HG02884 (cell line): ENCODE data around the gene JAML.

Experiments
- ATAC-seq: cut with Tn5 transposase; IDR thresholded peaks from one replicate; pipeline ENCODE4 v1.9.1; 2021; ENCODE audit warnings: mild to moderate bottlenecking, moderate library complexity; ENCODE audit not compliant: unreplicated experiment

JAML gene

DNA sequence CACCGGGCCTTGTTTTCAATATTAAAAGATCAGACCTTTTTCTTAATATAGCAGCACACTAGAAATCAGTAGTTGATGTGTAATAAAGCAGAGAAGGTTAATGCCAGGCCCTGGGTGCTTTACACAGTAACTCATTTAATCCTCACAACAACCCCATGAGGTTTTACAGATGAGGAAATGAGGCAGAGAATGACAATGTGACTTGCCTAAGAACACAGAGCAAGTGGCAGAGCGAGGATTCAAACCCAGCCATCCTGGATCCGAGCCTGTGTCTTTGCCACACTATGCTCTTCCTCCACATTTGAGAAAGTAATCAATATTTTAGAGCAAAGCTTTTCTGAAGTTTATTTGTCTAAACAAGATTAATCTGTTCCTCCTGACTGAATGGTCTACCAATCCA, 7.2 kb downstream of the JAML start:
- ATAC-seq: no peak

DNA sequence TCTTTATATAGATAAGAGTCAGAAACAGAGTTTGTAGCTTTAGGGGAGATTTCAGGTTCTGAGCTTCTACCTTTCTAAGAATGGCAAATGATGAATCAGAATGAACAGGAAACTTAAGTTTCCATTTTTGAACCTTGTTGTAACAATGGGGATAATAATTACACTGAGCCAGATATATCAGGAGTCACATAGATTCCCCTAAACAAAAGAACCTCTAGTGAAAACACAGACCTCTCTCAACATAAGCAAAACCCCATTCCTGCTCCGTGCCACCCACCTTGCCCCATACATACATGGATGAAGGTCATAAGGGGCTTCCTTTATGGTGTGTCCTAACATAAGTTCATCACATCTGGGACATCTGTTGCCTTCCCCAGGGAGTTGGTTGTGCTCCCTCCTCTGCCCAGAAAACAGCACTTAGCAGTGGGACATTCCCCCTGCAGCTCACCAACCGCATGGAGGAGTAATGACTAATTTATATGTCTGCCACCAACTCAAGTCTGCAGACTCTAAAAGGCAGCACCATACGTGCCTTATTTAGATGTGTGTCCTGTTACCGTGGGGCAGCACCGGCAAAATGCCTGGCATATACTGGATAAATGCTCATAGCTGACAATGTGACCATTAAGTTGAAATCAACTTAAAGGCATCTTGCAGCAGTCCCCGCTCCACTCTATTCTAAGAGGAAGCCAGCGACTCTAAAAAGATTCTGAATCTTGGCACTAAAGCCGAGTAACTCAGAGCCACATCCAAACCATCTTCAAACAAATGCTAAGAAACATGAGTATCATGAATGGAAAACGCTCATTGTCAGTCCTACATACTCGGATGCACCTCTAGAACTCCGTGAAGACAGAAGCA, 8.0 kb downstream of the JAML start:
- no peak for ATAC-seq

DNA sequence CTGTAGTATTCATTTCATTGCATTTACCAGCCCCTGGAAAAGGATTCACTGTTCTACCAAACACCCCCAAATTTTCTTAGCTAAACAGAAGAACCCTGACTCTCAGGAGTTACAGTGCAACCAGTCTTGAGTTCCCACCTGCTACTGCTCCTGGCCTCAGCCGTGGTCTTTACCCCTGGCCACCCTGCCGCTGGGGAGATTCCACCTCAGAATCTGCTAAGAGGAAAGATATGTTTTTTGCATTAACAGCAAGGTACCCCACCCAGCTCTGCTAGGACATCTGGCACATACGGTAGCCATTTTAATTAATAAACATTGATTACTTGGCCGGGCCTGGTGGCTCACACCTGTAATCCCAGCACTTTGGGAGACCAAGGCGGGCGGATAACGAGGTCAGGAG, 9.0 kb downstream of the JAML start:
- no peak for ATAC-seq

DNA sequence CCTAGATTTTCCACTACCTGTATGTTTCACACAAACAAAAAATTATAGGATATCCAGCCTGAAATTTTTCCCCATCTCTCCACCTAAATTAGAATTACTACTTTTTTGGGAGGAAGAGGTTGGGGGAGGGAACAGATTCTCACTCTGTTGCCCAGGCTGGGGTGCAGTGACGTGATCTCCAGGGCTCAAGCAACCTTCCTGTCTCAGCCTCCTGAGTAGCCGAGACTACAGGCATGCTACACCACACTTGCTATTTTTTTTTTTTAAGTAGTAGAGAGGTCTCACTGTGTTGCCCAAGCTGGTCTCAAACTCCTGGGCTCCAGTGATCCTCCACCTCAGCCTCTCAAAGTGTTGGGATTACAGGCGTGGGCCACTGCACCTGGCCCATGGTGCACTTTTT, 9.5 kb downstream of the JAML start:
- ATAC-seq: no peak

DNA sequence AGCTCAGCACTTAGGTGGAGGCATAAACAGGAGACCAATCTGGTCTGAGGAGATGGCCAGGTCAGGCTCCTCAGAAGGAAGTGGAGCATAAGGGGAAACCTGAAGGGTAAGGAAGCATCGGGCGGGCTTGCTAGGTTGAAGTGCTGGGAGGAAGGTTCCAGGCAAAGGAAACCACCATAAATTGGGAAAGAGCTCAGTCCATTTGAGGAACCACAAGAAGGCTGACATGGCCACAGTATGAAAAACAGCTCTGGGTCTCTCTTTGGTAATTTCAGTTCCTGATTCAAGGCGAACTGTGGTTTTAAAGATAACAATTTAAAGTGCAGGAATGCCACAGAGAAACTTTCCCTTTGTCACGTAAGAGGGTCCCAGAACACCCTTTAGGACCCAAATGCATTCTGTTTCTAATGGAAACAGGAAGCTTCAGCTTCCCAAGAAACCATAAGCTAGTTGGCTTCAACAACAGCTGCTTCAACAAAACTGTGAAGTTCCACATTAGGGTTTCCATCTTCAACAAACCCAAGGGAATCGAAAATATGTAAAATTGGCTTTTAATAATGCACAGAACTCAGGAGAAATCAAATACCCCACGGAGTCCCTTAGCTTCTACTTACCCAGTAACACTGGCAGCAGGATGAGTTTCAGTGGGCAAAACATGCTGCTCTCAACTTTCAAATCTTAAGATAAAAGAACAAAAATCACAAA, 10.4 kb downstream of the JAML start:
- no peak for ATAC-seq

DNA sequence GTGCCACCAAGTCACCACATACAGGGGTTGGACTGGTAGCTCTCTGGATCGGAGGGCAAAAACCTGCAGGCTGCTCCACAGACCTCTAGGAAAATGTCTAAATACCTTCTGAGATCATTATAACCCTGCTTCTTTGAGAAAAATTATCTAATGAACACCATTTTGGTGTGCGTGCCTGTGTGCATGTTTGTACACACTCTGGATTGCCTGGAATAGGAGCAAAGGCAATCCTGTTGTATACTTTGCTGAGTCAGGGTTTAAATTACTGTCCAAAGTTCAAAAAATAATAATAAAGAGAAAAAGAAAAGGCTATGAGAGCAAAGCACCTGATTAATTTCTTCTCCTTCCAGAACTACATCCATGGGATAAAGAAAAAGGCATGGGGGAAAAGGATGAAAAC, 11.0 kb downstream of the JAML start:
- no peak for ATAC-seq

DNA sequence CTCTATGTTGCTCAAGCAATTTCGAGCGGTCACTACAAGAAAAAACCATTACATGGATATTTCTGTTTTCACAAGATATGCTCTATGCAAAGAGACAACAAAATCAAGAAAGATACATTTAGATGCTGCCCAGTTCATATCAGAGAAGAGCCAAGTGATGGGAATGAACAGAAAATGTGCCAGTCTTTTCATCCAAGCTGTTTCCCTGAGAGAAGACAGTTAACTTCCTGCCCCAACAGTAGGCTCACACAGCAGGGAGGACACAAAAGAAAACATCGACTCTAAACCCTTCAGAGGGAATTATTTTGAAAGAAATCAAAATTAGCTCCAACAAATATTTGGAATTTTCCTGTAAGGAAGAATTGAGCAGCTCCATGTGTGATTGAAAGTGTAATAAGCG, 11.6 kb downstream of the JAML start:
- ATAC-seq: no peak

DNA sequence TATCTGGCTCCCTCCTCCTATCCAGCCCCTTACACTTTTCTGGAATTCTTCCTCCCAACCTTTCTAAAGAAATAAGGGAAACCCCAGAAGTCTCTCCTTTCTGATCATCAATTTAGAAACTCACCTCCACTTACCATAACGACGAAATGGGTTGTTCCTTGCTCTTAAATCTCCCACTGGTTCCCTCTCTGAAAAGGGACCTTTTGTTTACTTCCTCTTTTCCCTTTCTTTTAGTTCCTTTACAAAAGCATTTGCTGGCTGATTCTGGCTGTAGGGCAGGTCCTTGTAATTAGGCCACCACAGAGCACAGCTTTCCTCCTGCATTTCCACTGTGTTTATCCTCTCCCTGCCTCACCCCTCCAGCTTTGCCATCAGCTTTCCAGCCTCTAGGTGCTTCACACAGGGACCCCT, 12.0 kb downstream of the JAML start:
- no peak for ATAC-seq

DNA sequence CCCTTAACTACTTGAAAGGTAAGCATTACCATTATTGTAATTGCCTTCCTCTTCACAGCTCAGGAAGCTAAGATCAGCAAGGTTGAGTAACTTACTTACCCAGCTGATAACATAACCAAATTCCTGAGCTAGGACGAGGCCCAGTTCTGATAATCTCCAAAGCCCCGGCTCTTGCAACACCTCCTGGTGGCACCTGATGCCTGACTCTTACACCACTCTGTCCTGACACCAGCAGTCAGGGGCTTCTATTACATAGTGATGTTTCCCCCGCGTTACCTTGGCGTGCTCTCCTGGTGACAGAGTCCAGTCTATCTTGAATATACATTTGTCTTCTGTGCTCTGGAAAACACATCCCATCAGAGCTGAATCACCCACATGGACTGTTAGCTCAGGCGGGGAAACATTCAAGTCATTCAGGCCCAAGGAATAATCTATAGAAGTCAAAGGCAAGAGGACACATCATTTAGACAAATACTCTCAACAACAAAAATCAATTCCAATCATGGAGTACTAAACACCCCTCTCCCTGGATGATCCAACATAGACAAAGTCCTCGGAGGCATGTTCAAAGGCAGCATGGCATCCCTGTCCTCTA, 12.6 kb downstream of the JAML start:
- no peak for ATAC-seq

DNA sequence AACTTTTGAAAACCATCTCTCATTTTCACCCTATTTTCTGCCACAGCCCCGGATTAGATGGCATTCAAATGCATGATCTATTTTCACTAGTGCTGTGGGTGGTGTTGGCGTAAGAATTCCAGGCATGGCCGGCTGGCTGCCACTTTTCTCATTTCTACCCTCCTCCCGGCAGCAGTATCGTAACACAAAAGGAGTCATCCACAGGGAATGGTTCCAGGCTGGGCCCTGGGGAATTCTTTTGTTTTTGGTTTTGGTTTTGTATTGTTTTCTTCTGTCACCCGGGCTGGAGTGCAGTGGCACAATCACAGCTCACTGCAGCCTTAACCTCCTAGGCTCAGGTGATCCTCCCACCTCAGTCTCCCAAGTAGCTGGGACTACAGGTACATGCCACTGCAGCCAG, 13.8 kb downstream of the JAML start:
- ATAC-seq: no peak

DNA sequence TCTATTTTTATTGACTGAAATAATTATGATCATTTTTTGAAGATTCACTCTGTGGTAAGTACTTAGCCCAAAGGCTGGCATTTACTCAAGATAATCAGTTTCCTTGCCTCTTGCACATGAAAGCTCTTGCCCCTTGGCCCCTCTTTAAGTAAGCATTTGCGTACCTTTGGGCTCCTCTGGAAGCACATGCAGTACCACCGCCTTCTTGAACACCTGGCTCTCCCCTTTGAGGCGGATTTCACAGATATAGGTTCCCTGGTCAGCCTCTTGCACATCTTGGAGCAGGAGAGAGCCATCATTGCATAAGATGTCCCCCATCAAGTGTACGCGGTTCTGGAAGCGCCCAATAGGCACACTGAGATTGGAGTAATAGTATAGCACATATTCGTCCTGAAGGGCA, 14.5 kb downstream of the JAML start:
- ATAC-seq: no peak

DNA sequence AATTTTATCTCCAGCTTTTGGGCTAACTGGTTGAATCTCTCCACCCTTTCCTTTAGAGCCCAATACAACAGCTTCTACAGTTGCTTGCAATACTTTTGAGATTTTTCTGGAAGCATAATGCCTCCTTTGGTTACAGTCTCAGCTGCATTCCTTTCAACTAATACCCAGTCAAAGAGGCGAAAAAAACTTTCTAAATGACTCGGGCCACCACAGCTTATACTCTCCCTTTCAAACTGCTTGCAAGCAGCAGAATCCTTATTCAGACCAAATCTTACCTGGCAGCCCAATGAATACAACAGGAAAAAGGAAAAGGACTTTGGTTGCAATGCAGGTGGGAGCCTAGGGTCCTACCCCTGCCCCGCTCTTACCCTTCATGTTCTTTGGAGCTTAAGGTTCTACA, 15.8 kb downstream of the JAML start:
- ATAC-seq: no peak

DNA sequence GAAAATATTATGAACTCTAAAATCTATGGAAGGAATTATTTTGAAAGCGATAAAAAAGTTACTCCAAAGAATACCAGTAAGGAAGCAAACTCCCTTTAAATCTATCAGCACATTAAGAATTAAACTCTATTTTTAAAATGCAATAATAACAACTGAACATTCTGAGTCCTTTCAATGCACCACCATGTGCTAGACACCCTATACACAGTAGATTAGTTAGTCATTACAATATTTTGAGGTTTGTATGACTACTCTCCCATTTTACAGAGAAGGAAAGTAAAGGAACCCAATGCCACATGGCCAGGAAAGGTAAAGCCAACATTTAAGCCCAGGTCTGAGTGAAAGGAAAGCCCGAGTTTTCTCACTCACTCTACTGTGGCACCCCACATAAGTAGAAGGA, 17.7 kb downstream of the JAML start:
- ATAC-seq: no peak

DNA sequence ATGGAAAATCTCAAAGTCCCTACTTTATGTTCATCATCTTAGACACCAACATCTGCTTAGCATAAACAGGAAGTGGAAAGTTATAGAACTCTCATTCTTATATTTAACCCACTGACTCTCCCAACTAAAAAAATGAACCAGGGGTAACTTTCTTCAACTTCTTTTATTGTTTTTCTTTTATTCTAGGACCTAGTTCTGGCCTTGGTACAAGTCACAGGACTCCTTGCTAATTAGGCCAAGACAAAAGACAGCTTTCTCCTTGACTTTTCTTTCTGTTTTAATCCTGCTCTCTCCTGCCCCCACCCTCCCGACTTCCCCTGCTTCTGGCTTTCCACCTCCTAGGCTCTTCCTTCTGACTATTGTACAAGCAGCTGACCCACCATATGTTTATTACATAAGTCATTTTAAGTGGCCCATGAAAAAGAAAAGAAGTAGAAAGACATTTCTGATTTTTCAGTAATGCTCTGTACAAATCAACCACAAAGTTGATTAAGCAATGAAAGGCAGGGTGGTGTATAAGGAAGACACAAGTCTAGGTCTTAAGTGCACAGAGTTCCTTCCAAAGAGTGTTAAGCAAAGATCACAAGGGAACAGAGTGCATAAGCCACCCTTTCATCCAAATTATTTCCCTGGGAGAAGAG, 18.3 kb downstream of the JAML start:
- ATAC-seq: no peak

DNA sequence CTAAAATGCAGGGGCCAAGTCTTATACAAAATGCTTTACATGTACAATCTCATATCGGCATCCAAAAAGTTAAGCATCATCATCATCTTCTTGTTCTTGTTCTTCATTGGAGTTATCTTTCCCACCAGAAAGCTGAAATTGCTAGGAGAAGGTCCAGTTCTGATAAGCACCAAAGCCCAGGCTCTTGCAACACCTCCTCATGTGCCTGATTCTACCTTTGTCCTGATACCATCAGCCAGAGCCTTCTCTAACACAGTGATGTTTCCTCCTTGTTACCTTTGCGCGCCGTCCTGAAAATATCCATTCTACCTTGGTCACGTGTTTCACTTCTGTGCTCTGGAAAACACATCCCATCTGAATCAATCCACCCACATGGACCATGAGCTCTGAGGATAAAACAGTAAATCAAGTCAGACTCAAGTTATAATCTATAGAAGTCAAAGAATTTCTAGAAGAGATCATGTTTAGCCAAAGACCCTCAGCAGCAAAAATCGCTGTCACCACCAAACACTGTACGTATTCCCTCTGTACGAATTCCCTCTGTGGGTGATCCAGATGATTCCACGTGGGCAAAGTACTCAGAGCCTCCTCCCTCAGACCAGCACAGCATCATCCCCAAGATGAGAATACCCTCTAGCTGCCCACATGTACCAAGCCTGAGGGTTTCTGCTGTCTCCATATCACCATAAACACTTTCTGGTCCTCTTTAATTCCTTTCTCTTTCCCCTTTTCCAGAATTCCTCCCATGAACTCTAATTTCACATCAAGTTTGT, 19.0 kb downstream of the JAML start:
- ATAC-seq: no peak

DNA sequence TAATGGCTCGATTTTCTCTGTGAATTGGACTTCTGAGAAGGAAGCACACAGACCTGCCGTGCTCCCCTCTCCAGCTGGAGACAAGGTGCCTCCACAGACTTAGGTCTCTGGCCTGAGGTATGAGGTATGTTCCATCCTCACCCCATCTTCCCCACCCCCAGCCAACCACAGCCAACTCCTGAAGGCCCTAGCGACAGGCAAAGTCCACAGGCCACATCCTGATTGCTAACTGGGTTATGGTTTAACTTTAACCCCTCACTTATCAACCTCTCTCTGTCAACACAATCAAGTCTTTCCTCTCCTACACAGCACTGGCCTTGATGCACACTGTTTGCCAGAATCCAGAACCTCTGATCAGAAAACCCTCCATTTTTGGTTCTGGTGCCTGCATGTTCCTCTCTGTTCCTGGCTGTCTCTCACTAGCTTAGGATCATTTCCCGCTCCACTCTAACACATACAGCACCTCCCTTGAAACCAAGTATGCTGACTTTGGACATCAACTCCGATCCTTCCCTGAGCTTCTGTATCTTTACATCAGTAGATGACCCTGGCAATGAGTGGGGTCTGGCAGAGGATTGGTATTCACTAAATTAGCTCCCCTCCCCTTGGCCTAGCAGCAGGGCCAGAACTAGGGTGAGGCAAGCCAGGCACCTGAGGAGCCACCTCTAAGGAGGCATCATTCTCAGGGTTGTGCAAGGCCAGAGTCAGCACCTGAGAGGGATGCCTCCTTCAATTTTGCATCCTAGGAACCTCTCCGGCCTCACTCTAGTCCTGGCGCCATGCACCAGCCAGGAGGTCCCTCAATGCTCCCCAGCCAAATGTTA, 22.0 kb downstream of the JAML start:
- ATAC-seq: no peak

DNA sequence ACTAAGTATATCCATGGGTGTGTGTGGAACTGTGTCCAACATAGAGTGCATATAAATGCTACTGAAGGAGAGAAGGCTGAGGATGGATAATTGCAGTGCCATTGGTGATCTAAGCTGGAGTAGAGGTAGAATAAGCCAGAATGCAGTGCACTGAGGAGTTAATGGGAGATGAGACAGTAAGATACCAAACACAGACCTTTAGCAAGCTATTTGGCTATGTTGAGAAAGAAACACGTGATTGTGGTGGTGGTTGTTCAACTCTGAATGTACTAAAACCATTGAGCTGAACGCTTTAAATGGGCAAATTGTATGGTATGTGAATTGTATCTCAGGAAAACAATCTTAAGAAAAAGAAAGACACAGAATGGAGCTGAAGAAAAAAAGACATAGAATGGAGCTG, 22.8 kb downstream of the JAML start:
- no peak for ATAC-seq

DNA sequence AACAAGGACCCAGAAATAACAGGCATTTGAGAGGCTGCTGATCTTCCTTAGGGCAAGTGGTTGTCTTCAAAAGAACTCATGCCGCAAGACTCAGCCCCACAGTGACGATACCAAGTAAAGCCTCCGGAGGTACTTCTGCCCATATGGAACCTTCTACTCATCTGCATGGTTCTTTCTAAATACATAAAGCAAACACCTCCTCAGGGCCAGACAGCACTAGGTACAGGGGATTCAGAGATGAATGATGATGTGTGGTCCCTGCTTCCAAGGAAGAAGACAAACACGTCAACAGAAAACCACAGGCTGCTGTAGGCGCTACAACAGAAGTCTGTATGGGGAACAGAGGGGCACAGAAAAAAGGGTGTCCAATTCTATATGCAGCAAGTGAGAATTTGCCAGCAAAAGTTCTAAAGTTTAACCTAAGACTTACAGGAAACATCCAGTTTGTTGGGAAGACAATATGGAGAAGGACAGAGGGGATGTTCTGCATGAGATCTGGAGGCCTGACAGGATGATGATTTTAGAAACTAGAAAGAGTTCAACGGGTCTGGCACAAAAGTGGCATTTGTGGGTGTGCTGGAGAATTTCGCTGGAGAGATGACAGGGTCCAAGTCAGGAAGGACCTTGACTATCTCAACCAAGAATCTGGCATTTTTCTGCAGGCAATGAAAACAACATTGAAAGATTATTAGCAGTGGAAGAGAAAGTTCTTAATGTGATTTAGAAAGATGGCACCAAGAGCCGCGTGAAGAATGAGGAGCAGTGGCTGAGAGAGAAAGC, 23.7 kb downstream of the JAML start:
- no peak for ATAC-seq

DNA sequence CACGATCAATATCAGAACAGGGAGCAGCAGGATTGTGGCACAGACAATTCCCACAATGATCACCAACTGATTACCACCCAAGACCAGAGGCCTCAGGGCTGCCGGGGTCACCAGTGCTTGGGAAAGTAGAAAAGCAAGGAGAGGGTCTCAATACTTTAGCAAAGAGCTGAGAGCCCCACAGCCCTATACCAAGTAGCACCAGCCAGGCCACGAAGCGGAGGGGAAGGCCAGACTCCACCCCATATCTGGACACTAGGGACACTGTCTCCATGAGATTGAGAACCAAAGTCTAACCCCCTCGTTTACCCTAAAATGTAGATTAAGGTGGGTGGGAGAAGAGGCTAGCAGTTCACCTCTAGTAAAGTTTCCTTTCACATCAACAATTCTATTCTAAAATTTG, 24.3 kb downstream of the JAML start:
- no peak for ATAC-seq
